Hepatocyte (in vitro differentiated cells): ENCODE results near the gene SPATA31D4. TPM values are rescaled to one million over a fixed set of nuclear protein-coding genes. Genes with fewer than 3 reads are reported as not detected.

Experiments used
- DNase-seq: peaks from one replicate; pipeline ENCODE4 v3.0.0-alpha.2; 2016; ENCODE audit warnings: low spot score
- H2AFZ ChIP-seq: fragments of 200-600 bp; sonication (generic); 2 replicates; pipeline ENCODE4 v1.6.0; 2016; ENCODE audit warnings: antibody characterized with exemption, mild to moderate bottlenecking
- H3K27ac ChIP-seq: fragments of 200-600 bp; sonication (generic); 2 replicates; pipeline ENCODE4 v1.5.1; 2016; ENCODE audit warnings: mild to moderate bottlenecking
- H3K27me3 ChIP-seq: fragments of 200-600 bp; sonication (generic); 2 replicates; pipeline ENCODE4 v1.6.1; 2016
- H3K36me3 ChIP-seq: fragments of 200-600 bp; sonication (generic); replicated peaks from 2 replicates; pipeline ENCODE4 v1.5.1; 2016; ENCODE audit warnings: low read depth; ENCODE audit not compliant: insufficient read depth
- H3K4me1 ChIP-seq: fragments of 200-600 bp; sonication (generic); 2 replicates; pipeline ENCODE4 v1.5.1; 2016; ENCODE audit warnings: mild to moderate bottlenecking, moderate library complexity; ENCODE audit not compliant: insufficient read depth
- H3K4me2 ChIP-seq: fragments of 200-600 bp; sonication (generic); 2 replicates; pipeline ENCODE4 v1.6.0; 2016
- H3K4me3 ChIP-seq: fragments of 200-600 bp; sonication (generic); 2 replicates; pipeline ENCODE4 v1.5.1; 2016; ENCODE audit warnings: mild to moderate bottlenecking
- H3K79me2 ChIP-seq: fragments of 200-600 bp; sonication (generic); 2 replicates; pipeline ENCODE4 v1.6.0; 2017; ENCODE audit warnings: mild to moderate bottlenecking
- H3K9me2 ChIP-seq: fragments of 200-600 bp; sonication (generic); replicated peaks from 2 replicates; pipeline ENCODE4 v1.6.0; 2017; ENCODE audit warnings: mild to moderate bottlenecking; ENCODE audit not compliant: insufficient read depth
- H3K9me3 ChIP-seq: fragments of 200-600 bp; sonication (generic); 2 replicates; pipeline ENCODE4 v1.5.1; 2016; ENCODE audit warnings: low read depth, mild to moderate bottlenecking
- H4K20me1 ChIP-seq: fragments of 200-600 bp; sonication (generic); 2 replicates; pipeline ENCODE4 v1.6.0; 2016; ENCODE audit warnings: mild to moderate bottlenecking; ENCODE audit not compliant: insufficient read depth, poor library complexity, severe bottlenecking
- CTCF ChIP-seq: fragments of 200-600 bp; sonication (generic); IDR thresholded peaks from 2 replicates; pipeline ENCODE4 v1.5.1; 2016; ENCODE audit warnings: antibody characterized with exemption, mild to moderate bottlenecking; ENCODE audit not compliant: poor library complexity
- EZH2 ChIP-seq: fragments of 200-600 bp; sonication (generic); IDR thresholded peaks from 2 replicates; pipeline ENCODE4 v1.6.1; 2016; ENCODE audit warnings: antibody characterized with exemption, mild to moderate bottlenecking, borderline replicate concordance
- EZH2phosphoT487 ChIP-seq: fragments of 200-600 bp; sonication (generic); IDR thresholded peaks from one replicate; pipeline ENCODE4 v1.6.1; 2018; ENCODE audit warnings: antibody characterized with exemption, mild to moderate bottlenecking, low read depth, moderate library complexity; ENCODE audit not compliant: unreplicated experiment, severe bottlenecking
- WGBS: methylation state at CpG from one replicate; pipeline ENCODE4 v1.1.6; 2016; ENCODE audit warnings: low lambda C conversion rate; ENCODE audit errors: missing lambda C conversion rate; 5-methylcytosine and 5-hydroxymethylcytosine counted together
- polyA plus RNA-seq: library from polyadenylated mRNA; unstranded; fragments of >200 nt; fragmentation: Nextera tagmentation; extraction: Ambion mirVana; gene quantifications from 2 replicates; pipeline ENCODE4 v1.2.1, GENCODE V29; 2016
- total RNA-seq: library from RNA; depleted of rRNA; stranded (reverse); fragments of >200 nt; gene quantifications from 2 replicates; pipeline ENCODE4 v1.2.3, GENCODE V29; 2014

The SPATA31D4 gene
- total and polyA plus RNA-seq, 2 experiments from 2014 or later, result not detected

DNA sequence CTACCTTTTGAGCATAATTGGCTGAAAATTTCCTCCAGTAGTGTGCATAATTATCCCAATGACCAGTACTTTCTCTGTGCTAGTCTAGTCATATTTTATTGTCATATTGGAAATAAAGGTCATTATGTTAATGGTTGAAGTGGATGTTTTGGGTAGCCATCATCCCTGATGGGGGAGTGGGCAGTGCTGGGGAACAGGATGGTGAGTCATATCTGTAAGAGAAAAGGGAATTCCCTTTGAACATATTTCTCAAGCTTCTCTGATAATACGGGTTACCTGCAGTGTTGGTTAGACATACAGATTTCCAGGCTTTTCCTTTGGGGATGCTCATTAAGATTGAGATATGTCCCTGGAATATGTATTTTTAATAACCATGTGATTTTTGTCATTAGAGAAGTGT lies 33.3 kb upstream of the SPATA31D4 start:
- H3K4me2 ChIP-seq, result no peak overlapping the region
- TF ChIP-seq EZH2, result no peak
- TF ChIP-seq EZH2phosphoT487, result no peak
- TF ChIP-seq CTCF, result no peak
- no peaks in the 10 kb centered on the region for H3K79me2 ChIP-seq
- no peak overlapping the region for H3K4me3 ChIP-seq
- DNase-seq, result no peak
- 96% methylated on average over 1 of the region's 1 CpG for WGBS
- H3K9me2 ChIP-seq, result no peaks in the 10 kb centered on the region
- no peak overlapping the region for H3K27ac ChIP-seq
- H3K9me3 ChIP-seq, result no peaks in the 10 kb centered on the region
- H2AFZ ChIP-seq, result no peak overlapping the region
- no peaks in the 10 kb centered on the region for H4K20me1 ChIP-seq
- no peaks in the 10 kb centered on the region for H3K36me3 ChIP-seq
- peaks cover 2% of the 10 kb centered on the region for H3K4me1 ChIP-seq
- no peaks in the 10 kb centered on the region for H3K27me3 ChIP-seq

GRCh38 chr9:81896070-81896469 lies 32.2 kb upstream of the SPATA31D4 start:
- no peaks in the 10 kb centered on the region for H3K79me2 ChIP-seq
- DNase-seq, result no peak
- TF ChIP-seq CTCF (no peak), EZH2 (no peak), EZH2phosphoT487 (no peak)
- H3K4me3 ChIP-seq, result no peak overlapping the region
- H3K36me3 ChIP-seq, result no peaks in the 10 kb centered on the region
- no peak overlapping the region for H3K27ac ChIP-seq
- H3K9me2 ChIP-seq, result no peaks in the 10 kb centered on the region
- H3K9me3 ChIP-seq, result no peaks in the 10 kb centered on the region
- no peaks in the 10 kb centered on the region for H3K27me3 ChIP-seq
- peaks cover 2% of the 10 kb centered on the region for H3K4me1 ChIP-seq
- no peaks in the 10 kb centered on the region for H4K20me1 ChIP-seq
- no peak overlapping the region for H3K4me2 ChIP-seq
- H2AFZ ChIP-seq, result no peak overlapping the region

GRCh38 chr9:81898851-81899250 lies 29.4 kb upstream of the SPATA31D4 start:
- no peak for DNase-seq

More at GRCh38 chr9:81898851-81899250, 29.4 kb upstream of the SPATA31D4 start:
- H4K20me1 ChIP-seq, result no peaks in the 10 kb centered on the region
- TF ChIP-seq EZH2 (no peak), CTCF (no peak), EZH2phosphoT487 (no peak)
- no peak overlapping the region for H3K4me2 ChIP-seq
- H3K9me2 ChIP-seq, result no peaks in the 10 kb centered on the region
- no peak overlapping the region for H3K27ac ChIP-seq
- no peak overlapping the region for H2AFZ ChIP-seq
- no peaks in the 10 kb centered on the region for H3K4me1 ChIP-seq
- 78% methylated on average over 1 of the region's 1 CpG for WGBS
- H3K79me2 ChIP-seq, result no peaks in the 10 kb centered on the region
- H3K36me3 ChIP-seq, result no peaks in the 10 kb centered on the region
- no peaks in the 10 kb centered on the region for H3K27me3 ChIP-seq
- H3K4me3 ChIP-seq, result no peak overlapping the region
- no peaks in the 10 kb centered on the region for H3K9me3 ChIP-seq
